Stimulated activated CD4-positive, alpha-beta T cell treated with anti-CD3 and anti-CD28 coated beads, Interleukin-2, amount 100 ng/mL, for 48 hours (primary cell): ENCODE results near the gene ZNF558.
"Not testable (repeated sequence)": the region's sequence is repeated elsewhere in the genome, so short reads cannot be mapped to it uniquely, and the experiment has no call there.

Experiments used
- DNase-seq, 2 donors: peaks; one replicate each; pipeline ENCODE4 v3.0.0-alpha.2; 2020

Gene ZNF558

GRCh38 chr19:8773587-8773986, 58.5 kb downstream of the ZNF558 start:
- not testable (repeated sequence) for DNase-seq

- not testable (repeated sequence) for DNase-seq
Measured at GRCh38 chr19:8769265-8769664, 62.8 kb downstream of the ZNF558 start.

GRCh38 chr19:8767257-8767656, 64.8 kb downstream of the ZNF558 start:
- not testable (repeated sequence) for DNase-seq
